ENCODE data around the gene IFT43.
"Not testable (repeated sequence)": the region's sequence is repeated elsewhere in the genome, so short reads cannot be mapped to it uniquely, and the experiment has no call there.

IFT43 gene

DNA sequence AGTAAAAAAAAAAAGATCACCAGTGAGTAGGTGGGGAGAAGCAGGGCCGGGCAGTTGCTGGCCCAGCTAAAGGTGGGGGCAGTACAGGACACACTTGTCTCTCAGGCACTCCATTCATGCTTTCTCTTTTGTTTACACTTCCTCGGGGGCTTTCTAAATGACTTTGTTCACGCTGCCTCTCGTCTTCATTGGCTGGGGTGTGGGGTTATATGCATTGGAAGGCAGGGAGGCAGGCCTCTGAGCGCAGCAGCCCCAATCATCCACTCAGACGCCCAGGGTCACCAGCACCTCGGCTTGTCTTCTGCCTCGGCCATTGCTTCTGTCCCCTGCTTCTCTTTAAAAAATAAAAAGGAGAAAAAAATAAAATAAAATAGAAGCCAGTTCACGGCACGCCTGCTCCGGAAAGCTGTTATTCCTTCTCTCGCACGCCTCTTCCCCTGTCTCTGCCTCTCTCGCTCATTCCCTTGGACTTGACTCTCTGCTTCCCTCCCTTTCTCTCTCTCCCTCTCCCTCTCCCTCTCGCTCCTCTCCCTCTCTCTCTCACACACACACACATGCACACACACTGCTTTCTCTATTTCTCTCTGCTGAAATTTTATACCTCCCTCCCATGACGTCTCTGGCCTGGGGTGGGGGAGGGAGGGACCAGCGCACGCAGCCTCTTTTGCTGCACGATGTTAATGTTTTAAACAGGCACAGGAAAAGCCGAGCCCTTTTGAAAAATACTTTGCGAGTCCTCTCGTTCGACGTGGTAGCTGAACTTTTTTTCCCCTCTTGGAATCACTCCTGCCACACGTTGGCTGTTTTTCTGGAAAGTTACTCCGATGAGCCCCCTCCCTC lies 3.9 kb upstream of the IFT43 start, which contains the start of gene TGFB3:
TSS of gene TGFB3 (minus strand) at position 570 of the 840 bp plus-strand sequence. CDS start 1,102 bp downstream, outside the sequence.
- DNase-seq, result peak; percentile 52 to 63

DNA sequence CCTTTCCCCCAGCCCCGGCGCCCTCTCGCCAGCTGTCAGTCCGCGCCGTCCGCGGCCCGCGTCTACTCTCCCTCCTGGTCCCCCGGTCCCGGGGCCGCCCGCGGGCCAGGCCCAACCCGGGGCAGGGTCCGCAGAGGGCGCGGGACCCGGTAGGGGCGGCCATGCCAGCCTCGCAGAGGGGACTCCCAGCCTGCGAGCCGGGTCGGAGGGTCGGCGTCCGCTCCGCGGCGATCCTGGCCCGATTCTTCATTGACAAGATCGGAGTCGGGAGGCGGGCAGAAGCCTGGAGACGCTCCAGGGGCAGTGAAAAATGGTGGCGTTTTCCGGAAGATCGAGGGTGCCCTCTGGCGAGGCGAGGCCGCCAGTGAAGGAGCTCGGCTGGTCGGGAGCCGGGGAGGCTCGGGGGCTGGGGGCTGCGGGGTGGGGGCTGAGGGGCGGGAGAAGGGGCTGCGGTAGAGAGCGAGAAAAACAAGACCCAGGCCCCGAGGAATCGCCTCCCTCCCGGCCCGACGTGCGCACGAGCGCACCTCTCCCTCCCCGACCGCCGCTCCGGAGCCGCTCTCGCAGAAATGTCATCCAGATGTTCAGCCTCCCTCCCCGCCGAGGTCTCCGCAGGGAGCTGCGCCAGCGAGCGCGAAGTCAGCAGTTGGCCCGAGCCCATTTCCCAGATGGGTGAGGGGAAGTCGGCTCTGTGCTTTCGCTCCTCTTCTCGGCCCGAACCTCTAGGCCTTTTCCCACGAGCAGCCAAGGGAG lies 3.1 kb upstream of the IFT43 start:
- peak; percentile 73 to 76 for DNase-seq

DNA sequence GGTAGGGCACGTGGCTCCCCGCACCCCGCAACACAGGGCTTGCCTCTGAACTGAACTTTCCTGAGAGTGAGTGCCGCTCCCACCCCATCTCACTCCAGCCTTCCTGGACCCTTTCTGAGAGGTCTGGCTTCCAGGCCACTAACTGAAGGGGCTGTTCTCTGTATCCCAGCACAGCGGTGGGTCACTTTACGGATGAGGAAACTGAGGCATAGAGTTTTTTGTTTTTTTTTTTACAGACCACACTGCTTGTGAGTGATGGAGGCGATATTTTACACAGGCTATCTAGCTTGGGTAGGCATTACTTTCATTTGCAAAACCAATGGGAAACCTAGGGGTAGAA lies 2.6 kb upstream of the IFT43 start:
- DNase-seq, result no peak

DNA sequence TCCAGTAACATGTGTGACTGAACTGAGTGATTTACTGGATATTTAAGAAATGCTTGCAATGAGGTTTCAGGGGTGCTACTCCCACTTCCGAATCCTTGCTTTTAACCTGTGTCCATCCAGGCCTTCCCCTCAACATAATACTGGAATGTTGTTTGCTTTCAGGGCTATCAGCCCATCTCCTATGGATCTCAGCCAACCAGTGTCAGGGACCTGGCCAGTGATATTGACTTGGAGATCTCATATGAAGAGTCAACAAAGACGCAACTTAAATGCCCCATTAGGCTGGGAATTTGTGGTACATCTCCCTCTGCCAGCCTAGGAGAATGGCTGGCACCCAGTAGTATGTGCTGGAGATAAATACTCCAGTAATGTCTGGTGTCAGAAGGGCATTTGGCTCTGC lies 889 bp upstream of the IFT43 start:
- no peak for DNase-seq

DNA sequence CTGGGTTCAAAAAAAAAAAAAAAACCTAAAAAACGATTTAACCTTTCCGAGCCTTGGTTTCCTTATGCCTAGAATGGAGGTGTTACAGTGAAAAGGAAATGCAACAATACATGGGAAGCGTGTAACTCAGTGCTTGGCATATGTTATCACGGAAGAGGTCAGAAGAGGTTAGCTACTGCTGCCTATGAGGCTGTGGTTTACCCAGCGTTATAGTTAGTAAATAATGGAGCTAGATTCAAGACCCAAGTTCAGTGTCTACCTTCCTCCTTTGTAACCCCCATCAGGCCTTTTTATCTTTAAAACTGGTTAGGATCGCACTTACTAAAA lies 839 bp downstream of the IFT43 start:
- DNase-seq, result no peak

DNA sequence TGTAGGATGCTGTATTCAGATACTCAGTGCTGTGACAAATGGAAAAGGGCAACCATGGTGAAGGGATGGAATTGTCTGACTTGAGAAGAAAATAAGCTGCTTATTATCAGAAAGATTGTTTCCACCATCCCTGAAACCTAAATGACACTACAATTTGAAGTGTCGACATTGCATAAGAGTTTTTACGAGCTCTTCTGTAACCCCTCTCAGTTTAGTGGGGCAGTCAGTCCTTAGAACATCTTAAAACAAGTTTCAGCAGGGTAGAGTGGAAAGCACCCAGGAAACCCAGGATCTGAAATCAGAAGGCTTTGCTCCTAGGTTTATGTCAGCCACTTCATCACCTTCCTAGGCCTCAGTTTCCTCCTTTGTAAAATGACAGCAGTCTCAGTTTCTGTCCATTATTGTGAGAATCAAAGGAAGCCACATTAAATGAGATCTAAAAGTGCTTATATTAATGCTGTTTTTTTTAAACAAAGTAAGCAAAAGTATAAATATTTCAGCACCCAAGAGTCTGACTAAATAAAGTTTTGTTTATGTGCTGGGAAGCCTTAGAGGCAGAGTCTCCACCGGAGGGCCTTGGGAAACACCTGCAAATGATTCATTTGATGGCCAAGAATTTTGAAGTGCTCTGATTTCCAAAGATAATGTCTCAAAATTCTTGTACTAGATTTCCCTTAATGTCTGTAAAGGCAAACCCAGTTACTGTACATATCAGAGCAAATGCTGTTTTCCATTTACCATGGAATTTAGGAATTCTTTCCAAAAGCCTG lies 1.8 kb downstream of the IFT43 start:
- DNase-seq, result no peak

DNA sequence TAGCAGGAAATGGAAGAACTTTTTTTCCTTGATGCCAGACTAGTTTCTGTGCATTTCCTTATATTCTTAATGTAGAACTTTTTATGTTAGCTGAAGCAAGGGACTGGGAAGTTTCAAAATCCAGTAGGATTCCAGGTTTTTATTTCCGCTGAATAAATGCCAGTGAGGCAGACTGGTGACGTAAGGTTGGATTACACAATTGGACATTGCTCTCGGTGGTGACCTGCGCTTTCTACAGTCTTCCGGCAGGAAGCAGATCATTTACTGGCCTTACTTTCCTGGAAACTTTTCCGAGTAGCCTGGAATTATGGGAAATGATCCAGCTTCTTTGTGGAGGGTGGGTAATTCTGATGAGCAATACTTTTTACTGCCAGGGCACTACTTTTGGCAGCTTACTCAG lies 3.6 kb downstream of the IFT43 start:
- DNase-seq, result no peak

DNA sequence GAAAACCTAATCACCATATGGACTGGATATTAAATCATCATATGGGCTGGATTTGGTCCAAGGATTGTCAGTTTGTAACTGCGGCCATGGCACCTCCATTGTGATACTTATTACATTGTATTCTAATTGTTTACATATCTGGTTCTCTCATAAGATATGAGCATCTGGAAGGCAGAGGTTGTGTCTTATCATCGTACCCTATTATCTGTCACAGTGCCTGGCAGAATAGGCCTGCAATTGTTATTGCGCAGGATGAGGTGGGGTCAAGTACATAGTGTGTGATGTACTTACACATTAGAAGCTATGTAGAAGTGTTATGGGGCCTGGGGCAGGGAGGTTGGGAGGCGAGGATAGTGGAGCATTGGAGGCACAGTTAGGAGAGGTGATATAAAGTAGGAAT lies 4.7 kb downstream of the IFT43 start:
- no peak for DNase-seq

DNA sequence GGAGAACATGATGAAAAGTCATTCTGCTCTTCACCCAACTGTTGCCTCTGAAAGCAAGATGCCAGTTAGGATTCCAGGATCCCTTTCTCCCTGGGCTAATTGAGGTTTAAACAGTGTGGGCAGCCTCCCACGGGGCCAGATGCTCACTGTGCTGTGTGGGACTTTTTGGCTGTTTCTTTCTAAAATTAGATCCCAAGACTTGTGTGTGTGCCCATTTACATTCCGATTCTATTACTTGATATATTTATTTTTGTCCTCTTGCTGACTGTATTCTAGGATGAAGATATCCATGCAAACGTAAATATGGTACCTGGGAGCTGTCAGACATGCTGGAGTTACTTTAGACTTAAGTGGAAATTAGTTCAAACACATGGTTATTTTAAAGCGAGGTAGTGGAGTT lies 6.2 kb downstream of the IFT43 start:
- DNase-seq, result no peak

DNA sequence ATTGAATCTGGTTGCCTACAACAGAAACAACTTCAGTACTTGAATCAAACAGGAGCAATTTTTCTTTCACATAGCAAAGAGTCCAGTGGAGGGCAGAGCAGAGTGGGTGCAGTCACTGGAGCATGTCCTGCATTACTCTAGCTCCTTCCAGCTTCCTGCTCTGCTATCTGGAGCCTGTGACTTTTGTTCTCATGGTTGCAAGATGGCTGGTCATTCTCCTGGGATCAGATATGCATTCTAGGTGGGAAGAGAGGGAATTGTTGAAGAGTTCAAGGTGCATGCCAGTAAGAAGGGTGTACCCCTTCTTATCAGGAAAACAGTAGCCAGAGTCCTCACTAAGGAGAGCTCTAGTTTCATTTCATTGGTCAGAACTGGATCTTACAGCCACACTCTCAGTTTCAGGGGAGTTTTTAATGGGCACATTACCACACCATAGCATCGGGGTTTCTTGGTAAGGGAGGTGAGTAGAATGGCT lies 8.0 kb downstream of the IFT43 start:
- DNase-seq, result no peak

DNA sequence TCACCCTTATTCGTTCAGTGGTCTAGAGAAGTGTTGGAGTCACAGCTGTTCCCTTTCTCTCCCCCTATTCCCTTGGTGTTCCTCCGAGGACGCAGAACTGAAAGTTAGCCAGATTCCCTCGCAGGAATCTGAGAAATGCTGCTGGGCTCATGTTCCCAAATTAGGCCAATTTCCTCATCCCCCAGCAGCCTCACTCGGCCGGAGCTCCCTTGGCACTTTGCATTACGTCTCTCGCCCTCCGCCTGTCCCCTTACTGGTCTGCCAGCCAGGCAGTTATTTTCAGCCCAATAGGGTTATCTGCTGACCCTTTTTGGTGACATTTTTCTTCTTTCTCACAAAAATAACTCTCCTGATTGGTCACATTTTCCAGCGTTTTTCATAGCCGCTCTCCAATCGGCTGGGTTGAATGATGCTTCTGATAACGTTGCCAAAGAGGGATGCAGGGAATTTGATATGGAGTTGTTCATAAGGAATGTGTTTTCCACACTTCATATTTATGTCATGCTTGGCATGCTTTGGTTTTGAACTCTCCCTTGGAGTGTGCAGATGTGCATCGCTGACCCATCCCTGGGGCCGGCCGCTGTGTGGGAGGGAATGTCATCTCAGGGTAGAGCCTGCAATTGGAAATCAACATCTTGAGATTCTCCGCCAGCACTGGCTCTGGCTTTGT lies 9.9 kb downstream of the IFT43 start:
- DNase-seq, result no peak

DNA sequence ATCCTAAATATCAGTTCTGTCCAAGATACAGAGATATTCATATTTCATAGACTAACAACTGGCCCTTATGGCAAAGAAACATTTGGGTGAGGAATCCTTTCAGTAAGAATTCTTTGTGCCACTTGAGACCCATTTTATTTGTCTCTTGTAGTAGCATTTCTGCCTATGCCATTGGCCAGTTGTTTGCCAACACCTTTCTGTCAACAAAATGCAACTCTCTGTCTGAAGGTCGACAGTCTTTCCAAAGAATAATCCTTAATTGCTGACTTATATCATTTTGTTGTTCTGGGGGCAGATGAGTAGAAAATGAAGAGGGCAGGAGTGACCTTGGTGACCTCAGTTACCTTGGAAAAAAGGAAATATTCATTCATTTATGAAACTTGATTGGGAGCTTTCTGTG lies 10.9 kb downstream of the IFT43 start:
- DNase-seq, result no peak

DNA sequence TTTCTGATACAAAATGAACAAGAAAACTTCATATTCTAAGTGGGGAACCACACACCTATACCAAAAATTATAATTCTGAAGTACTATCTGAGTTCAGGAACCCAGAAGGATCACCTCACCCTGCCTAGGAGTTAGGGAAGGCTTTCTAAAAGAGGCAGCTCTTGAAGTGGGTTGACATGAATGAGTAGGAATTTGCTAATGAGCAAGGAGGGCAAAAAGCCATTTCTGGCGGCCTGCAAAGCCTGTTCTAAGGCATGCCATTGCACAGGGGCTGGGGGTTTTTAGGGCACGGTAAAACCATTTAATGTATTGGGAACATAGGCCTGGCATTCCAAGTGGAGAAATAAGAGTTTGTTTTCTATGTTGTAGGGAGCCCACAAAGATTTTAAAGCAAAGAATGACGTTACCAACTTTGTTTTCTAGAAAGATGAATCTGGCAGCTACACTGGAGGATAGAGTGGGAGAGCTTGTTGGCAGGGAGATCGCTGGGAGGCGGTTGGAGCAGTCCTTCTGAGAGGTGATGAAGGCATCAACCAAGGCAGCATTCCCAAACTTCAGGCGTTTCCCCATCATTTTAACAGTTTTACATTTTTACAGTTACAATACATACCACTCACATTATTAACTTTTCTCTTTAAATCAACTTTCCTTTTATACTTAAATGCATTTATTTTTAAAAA lies 14.1 kb downstream of the IFT43 start:
- no peak for DNase-seq

DNA sequence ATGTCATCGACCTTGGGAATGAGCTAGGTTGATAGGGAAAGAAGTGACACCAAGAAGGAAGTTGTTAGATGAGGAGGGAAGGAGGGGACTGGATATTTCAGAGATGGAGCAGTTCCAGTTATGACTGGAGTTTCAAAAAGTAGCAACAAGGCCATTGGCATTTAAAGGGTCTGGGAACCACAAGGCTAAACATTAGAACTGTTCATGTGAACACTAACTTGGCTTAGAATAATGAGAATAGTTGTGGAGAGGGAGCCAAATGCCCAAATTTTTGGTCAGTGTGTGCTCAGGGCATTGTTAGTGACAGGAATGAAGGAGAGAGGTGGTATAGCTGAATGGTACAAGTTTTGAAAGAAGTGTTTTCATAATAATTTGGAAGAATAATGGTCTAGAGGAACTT lies 16.8 kb downstream of the IFT43 start:
- DNase-seq, result no peak

DNA sequence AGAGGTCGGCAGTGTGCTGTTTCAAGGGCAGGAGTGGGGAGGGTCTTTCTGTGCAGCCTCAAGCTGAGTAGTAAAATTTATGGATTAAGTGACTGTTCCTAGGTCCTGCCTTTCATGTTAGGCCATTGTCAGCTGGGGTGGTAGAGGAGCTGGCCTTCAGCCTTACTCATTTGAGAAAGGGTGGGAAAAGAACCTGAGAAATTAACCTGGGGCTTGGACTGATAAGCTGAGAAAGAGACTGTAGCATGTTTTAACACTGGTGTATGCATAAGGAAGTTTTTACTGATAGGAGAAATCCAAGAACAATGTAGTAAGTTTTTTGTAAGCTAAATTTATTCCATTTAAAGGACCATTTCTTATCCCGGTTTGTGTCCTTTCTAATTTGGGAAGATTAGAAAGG lies 20.7 kb downstream of the IFT43 start:
- no peak for DNase-seq

DNA sequence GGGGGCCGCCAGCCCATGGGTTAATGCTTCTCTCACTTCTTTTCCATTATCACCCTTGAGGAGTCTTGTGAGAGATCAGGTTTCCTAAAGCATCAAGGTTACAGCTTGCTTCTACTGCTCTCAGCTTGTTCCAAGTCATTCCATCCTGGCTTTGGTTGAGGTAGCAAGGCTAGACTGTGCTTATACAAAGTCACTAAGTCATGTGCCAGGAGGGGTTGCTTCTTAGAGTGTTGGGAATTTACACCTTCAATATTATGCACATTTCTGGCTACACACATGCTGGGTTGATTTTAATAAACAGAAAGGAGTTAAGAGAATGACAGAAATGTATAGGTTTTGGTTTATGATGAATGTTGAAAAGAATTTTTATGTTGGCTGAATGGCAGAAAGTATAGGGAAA lies 21.8 kb downstream of the IFT43 start:
- DNase-seq, result no peak

DNA sequence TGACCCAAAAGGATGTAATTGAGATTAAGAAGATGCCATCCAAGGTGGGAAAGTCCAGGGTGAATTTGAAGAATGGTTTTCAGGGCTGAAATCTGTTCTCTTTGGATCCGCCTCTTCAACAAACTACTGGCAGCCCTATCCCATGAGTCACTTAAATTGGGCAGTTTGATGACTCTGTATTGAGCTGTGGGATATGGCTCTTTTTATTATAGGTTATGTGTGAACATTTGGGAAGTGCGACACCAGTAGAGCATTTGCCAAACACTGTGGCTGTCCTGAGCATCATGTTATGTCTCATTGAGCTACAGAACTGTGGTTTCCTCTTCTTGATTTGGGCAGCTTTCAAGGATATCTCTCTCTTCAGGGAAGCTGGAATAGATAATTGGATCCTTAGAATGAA lies 22.3 kb downstream of the IFT43 start:
- no peak for DNase-seq

DNA sequence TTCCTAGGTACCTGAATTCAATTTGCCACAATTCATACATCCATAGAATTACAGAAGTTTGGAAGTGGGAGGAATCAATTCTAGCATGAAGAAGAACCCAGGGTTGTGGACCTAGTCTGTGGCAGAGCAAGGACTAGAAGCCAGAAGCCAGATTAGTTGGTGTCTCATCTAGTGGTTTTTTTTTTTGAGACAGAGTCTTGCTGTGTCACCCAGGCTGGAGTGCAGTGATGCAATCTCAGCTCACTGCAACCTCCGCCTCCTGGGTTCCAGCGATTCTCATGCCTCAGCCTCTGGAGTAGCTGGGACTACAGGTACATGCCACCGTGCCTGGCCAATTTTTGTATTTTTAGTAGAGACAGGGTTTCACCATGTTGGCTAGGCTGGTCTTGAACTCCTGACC lies 24.1 kb downstream of the IFT43 start:
- not testable (repeated sequence) for DNase-seq

DNA sequence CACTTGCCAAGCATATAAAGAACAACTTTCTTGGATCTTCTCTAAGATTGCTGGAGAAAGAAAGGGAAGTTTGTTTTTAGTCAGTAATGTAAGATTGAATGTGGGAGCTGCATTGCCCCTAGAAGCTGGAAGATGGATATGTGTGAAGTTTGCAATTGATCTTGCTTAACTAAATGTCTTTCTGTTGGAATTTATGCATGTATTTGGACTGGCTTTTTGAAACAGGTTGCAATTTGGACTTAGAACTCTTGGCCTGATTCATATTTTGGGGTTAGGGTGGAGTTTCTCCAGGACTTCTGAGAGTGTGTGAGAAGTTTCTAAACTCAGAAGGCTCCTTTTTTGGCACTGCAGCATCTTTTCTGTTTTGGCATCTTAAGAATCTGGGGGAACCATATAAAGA lies 26.4 kb downstream of the IFT43 start:
- DNase-seq, result no peak

DNA sequence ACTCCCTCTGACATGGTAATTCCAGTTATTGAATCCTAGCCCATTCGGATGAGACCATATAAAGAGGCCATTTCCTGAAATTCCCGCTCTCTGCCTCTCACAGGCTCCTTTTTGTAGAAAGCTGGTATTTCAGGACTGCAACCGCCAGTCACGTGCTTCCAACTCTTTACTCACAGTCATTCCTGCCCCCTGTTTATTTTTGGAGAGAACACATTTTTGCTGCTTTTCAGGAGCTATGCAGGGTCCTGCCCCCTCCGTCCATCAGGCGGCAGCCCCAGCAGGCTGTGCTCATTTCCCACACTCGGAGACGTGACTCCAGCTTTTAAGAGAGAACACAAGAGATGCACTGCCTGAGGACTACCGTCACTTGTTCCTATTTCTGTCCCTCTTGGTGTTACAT lies 26.8 kb downstream of the IFT43 start:
- no peak for DNase-seq

DNA sequence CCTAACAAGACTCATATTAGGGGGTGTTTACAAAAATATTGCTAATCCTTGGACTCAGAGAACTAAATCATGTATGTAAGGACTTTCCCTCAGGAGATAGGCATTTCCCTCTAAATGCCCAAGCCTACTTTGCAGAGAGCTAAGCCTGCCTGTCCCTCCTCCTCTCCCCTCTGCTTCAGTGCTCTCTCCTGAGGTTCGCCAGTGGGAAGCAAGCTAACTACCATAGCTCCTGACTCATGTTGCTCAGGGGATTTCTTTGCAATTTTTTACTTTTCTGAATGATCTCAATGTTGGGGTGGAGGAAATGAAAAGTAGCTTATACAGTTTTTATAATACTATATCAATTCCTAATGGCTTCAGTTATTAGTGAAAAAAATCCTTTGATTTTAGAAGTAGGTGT lies 29.6 kb downstream of the IFT43 start:
- DNase-seq, result no peak

DNA sequence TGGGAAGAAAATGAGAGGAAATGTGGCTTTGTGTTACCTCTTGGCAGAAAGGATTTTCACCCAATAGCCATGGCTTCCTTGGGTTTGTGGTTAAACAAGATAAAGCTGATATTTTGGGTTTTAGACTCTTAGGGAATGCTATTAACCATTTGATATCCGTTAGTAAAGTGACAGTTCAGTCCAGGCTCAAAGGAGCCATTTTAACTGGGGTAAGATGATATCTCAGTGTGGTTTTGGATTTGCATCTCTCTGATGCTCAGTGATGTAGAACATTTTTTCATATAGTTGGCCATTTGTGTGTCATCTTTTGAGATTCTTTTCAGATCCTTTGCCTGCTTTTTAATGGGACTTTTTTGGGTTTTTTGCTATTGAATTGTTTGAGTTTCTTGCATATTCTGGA lies 30.1 kb downstream of the IFT43 start:
- no peak for DNase-seq

DNA sequence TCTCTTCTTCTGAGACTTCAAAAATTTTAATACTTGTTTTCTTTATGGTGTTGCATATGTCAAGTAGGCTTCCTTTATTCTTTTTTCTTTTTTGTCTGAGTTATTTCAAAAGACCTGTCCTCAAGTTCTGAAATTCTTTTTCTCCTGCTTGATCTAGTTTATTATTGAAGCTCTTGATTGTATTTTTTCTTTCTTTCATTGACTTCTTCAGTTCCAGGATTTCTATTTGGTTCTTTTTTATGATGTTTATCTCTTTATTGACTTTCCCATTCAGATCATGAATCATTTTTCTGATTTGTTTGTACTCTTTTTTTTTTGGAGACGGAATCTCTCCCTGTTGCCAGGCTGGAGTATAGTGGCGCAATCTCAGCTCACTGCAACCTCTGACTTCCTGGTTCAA lies 34.1 kb downstream of the IFT43 start:
- no peak for DNase-seq
